K562 (cell line): ENCODE data around the gene SLC33A1. TPM values are rescaled to one million over a fixed set of nuclear protein-coding genes. Genes with fewer than 3 reads are reported as not detected.

Experiments used
- CBFB ChIP-seq: sonication (generic); formaldehyde crosslinking; IDR thresholded peaks from 2 replicates; pipeline ENCODE4 v1.4.0; 2020; ENCODE audit warnings: mild to moderate bottlenecking, missing genetic modification reagents
- CHD1 ChIP-seq: fragments of 200-600 bp; sonication (generic); IDR thresholded peaks from one replicate; pipeline ENCODE4 v1.6.1; 2012; ENCODE audit warnings: mild to moderate bottlenecking, moderate library complexity, low read length, inconsistent platforms
- FOXM1 ChIP-seq, 2 experiments: fragments of 450-650 bp in 1 of 2; sonication (generic) in 1 of 2; formaldehyde crosslinking in 1 of 2; IDR thresholded peaks; 2 replicates each; pipeline versions ENCODE4 v1.6.1 to v1.9.0; 2017 to 2022; ENCODE audit warnings: low read depth in 2 of 2, mild to moderate bottlenecking in 2 of 2, missing genetic modification reagents in 1 of 2, moderate library complexity in 1 of 2
- GATAD2B ChIP-seq: fragments of 450-650 bp; IDR thresholded peaks from 2 replicates; pipeline ENCODE4 v1.6.1; 2017; ENCODE audit warnings: mild to moderate bottlenecking, borderline replicate concordance
- HNRNPK ChIP-seq: fragments of 200-400 bp; formaldehyde crosslinking; IDR thresholded peaks from one replicate; pipeline ENCODE4 v1.6.1; 2018; ENCODE audit warnings: mild to moderate bottlenecking, low read depth, low read length; ENCODE audit not compliant: poor library complexity, severe bottlenecking
- IFI16 ChIP-seq: fragments of 250-450 bp; sonication (Bioruptor Pico); IDR thresholded peaks from 2 replicates; pipeline ENCODE4 v2.1.2; 2022; ENCODE audit warnings: mild to moderate bottlenecking, inconsistent platforms
- JUND ChIP-seq, 2 experiments: IDR thresholded peaks; 2 replicates in 1 of 2; 3 replicates in 1 of 2; pipeline ENCODE4 v1.6.1; 2011; ENCODE audit warnings: borderline replicate concordance in 2 of 2, low read depth in 2 of 2, low read length in 2 of 2, improper control_type of control experiment in 1 of 2, missing biosample characterization in 1 of 2, missing genetic modification characterization in 1 of 2, missing genetic modification reagents in 1 of 2
- KLF10 ChIP-seq: fragments of 250-450 bp; sonication (Bioruptor Pico); IDR thresholded peaks from 2 replicates; pipeline ENCODE4 v1.6.1; 2021; ENCODE audit warnings: matching md5 sums
- MIER1 ChIP-seq: fragments of 450-650 bp; IDR thresholded peaks from 2 replicates; pipeline ENCODE4 v1.6.1; 2016; ENCODE audit warnings: antibody characterized with exemption, mild to moderate bottlenecking, low read depth
- NR1H2 ChIP-seq: sonication (generic); formaldehyde crosslinking; IDR thresholded peaks from 2 replicates; pipeline ENCODE4 v1.4.0; 2020; ENCODE audit warnings: mild to moderate bottlenecking, missing genetic modification reagents
- POLR2AphosphoS5 ChIP-seq: IDR thresholded peaks from 2 replicates; pipeline ENCODE4 v1.6.1; 2011; ENCODE audit warnings: mild to moderate bottlenecking, low read depth, low read length, moderate library complexity; ENCODE audit not compliant: control insufficient read depth, insufficient read depth
- PRPF4 ChIP-seq: fragments of 200-400 bp; formaldehyde crosslinking; IDR thresholded peaks from one replicate; pipeline ENCODE4 v1.6.1; 2017; ENCODE audit warnings: low read length, low read depth, mild to moderate bottlenecking; ENCODE audit not compliant: insufficient read depth, poor library complexity, severe bottlenecking
- TAF15 ChIP-seq: fragments of 200-400 bp; formaldehyde crosslinking; IDR thresholded peaks from 2 replicates; pipeline ENCODE4 v1.6.1; 2017; ENCODE audit warnings: mild to moderate bottlenecking, low read depth, low read length, moderate library complexity
- TAF7 ChIP-seq: fragments of 450-650 bp; IDR thresholded peaks from 2 replicates; pipeline ENCODE4 v1.6.1; 2016; ENCODE audit warnings: missing genetic modification characterization, missing compliant biosample characterization
- U2AF2 ChIP-seq: fragments of 200-400 bp; formaldehyde crosslinking; optimal IDR thresholded peaks from 2 replicates; pipeline ENCODE3; 2017; ENCODE audit warnings: low read depth, mild to moderate bottlenecking, low read length
- ZBTB7A ChIP-seq: IDR thresholded peaks from 2 replicates; pipeline ENCODE4 v1.6.1; 2011; ENCODE audit warnings: low read depth, mild to moderate bottlenecking, low read length, moderate library complexity, borderline replicate concordance; ENCODE audit not compliant: control insufficient read depth
- ZKSCAN8 ChIP-seq: fragments of 200-800 bp; sonication (Bioruptor generic); IDR thresholded peaks from 2 replicates; pipeline ENCODE4 v1.6.1; 2016; ENCODE audit warnings: missing genetic modification characterization, missing compliant biosample characterization
- ZNF347 ChIP-seq: fragments of 450-650 bp; formaldehyde crosslinking; IDR thresholded peaks from 2 replicates; pipeline ENCODE4 v1.4.0; 2020; ENCODE audit warnings: low read depth, mild to moderate bottlenecking, moderate library complexity
- ZNF695 ChIP-seq: fragments of 450-650 bp; formaldehyde crosslinking; IDR thresholded peaks from 2 replicates; pipeline ENCODE4 v1.4.0; 2020; ENCODE audit warnings: mild to moderate bottlenecking, moderate library complexity
- polyA plus RNA-seq, 8 experiments: library from polyadenylated mRNA; depleted of rRNA in 4 of 8; stranded (reverse) in 5 of 8; unstranded in 3 of 8; fragments of >200 nt; fragmentation: Nextera tagmentation in 2 of 8; fragmentation: Illumina TruSeq in 1 of 8; extraction: Ambion mirVana in 2 of 8; extraction: Trizol in 1 of 8; gene quantifications; 2 replicates each; pipeline versions ENCODE4 v1.2.1 to v1.2.3, GENCODE V29; 2011 to 2014; ENCODE audit warnings: inconsistent platforms in 1 of 8, missing spikeins in 1 of 8
- total RNA-seq, 7 experiments: library from RNA; depleted of rRNA in 6 of 7; stranded (reverse); fragments of >200 nt in 6 of 7; fragmentation: Illumina TruSeq in 2 of 7; extraction: Trizol in 2 of 7; gene quantifications; 2 replicates each; pipeline versions ENCODE4 v1.2.1 to v1.2.3, GENCODE V29; 2011 to 2021; ENCODE audit warnings: low replicate concordance in 1 of 7
- TF ChIP-seq, protein P1 (sequence below): fragments of 250-450 bp; sonication (Bioruptor Pico); IDR thresholded peaks from 2 replicates; pipeline ENCODE4 v1.8.0; 2022; ENCODE audit warnings: inconsistent platforms
- TF ChIP-seq, protein P2 (sequence below): IDR thresholded peaks from 3 replicates; pipeline ENCODE4 v1.6.1; 2011; ENCODE audit warnings: borderline replicate concordance, mild to moderate bottlenecking, moderate library complexity; ENCODE audit not compliant: insufficient read length; ENCODE audit errors: extremely low read depth

SLC33A1 gene
- total and polyA plus RNA-seq, 9 of the 15 experiments (the other 6 are each of a cell fraction or from before 2014, with no cell fraction given) = 6.2 to 26.8 (median 19.6) TPM

DNA sequence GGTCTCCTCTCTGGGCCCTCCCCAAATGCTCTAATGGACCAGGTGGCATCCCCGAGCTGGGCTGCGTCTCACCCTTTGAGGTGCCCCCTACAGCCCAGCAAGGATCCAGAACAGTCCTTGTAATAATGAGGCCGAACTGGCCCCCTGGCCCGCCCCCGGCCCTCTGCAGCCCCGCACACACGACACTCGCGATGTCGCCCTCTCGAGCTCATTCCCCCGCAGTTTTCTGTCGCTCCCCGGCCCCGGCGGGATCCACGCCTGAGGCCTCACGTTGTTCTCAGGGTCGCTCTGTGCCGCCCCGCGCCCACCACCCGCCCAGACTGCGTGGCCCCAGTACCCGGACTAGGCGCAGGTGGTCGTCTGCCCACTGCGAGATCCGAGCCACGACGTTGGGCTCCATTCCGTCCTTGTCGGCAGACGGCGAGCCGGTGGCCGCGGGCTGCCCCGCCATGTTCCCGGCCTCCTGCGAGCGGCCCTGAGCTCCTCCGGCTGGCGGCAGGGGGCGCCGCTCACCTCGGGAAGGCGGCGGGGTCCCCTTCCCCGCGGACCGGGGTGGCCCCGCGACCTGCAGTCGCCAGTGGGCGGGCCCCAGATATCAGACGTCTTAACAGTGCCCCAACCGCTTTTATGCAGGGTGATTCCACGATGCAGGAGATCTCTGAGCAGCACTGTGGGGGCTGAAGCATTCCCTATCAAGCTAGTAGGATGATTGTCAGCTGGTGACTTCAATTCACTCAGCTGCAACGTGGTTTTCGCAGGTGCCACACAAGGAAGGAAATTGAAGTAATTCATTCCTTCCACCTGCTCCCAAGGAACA lies 48.2 kb downstream of the SLC33A1 start, which contains the start of gene C3orf33 (continued):
- no peak for TF ChIP-seq CBFB (CRISPR knock-in tag)
- TF ChIP-seq MIER1 = no peak
- no peak for TF ChIP-seq CHD1
- no peak for TF ChIP-seq HNRNPK
- peak; percentile 51; the same call in 1 of the 2 replicates for TF ChIP-seq JUND (IDR thresholded peaks at IDR 0.05; ENCODE audit: borderline replicate concordance, low read depth, low read length)
- no peak; the same call in 2 of the 3 replicates for TF ChIP-seq JUND (tag; IDR thresholded peaks at IDR 0.05; ENCODE audit: borderline replicate concordance, low read depth, low read length)
- TF ChIP-seq ZNF695 (CRISPR knock-in tag) = no peak
- TF ChIP-seq TAF15 = no peak
- TF ChIP-seq POLR2AphosphoS5 = peak; percentile 52
- no peak for TF ChIP-seq FOXM1 (IDR thresholded peaks at IDR 0.05; ENCODE audit: low read depth)
- TF ChIP-seq FOXM1 (CRISPR knock-in tag; IDR thresholded peaks at IDR 0.05; ENCODE audit: low read depth) = no peak
- TF ChIP-seq, protein P1, sequence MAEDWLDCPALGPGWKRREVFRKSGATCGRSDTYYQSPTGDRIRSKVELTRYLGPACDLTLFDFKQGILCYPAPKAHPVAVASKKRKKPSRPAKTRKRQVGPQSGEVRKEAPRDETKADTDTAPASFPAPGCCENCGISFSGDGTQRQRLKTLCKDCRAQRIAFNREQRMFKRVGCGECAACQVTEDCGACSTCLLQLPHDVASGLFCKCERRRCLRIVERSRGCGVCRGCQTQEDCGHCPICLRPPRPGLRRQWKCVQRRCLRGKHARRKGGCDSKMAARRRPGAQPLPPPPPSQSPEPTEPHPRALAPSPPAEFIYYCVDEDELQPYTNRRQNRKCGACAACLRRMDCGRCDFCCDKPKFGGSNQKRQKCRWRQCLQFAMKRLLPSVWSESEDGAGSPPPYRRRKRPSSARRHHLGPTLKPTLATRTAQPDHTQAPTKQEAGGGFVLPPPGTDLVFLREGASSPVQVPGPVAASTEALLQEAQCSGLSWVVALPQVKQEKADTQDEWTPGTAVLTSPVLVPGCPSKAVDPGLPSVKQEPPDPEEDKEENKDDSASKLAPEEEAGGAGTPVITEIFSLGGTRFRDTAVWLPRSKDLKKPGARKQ (CRISPR knock-in tag) = no peak
- no peak for TF ChIP-seq ZNF347 (CRISPR knock-in tag)
- TF ChIP-seq U2AF2 = no peak
- no peak for TF ChIP-seq NR1H2 (CRISPR knock-in tag)
- TF ChIP-seq, protein P2, sequence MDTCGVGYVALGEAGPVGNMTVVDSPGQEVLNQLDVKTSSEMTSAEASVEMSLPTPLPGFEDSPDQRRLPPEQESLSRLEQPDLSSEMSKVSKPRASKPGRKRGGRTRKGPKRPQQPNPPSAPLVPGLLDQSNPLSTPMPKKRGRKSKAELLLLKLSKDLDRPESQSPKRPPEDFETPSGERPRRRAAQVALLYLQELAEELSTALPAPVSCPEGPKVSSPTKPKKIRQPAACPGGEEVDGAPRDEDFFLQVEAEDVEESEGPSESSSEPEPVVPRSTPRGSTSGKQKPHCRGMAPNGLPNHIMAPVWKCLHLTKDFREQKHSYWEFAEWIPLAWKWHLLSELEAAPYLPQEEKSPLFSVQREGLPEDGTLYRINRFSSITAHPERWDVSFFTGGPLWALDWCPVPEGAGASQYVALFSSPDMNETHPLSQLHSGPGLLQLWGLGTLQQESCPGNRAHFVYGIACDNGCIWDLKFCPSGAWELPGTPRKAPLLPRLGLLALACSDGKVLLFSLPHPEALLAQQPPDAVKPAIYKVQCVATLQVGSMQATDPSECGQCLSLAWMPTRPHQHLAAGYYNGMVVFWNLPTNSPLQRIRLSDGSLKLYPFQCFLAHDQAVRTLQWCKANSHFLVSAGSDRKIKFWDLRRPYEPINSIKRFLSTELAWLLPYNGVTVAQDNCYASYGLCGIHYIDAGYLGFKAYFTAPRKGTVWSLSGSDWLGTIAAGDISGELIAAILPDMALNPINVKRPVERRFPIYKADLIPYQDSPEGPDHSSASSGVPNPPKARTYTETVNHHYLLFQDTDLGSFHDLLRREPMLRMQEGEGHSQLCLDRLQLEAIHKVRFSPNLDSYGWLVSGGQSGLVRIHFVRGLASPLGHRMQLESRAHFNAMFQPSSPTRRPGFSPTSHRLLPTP = no peak
- peak; percentile 95 for TF ChIP-seq ZBTB7A
- TF ChIP-seq GATAD2B = peak; percentile 81
- TF ChIP-seq ZKSCAN8 (CRISPR knock-in tag) = no peak
- TF ChIP-seq KLF10 (CRISPR knock-in tag) = no peak
- no peak for TF ChIP-seq PRPF4
- TF ChIP-seq IFI16 (CRISPR knock-in tag) = no peak
- TF ChIP-seq TAF7 = peak; percentile 61; the same call in 1 of the 2 replicates
